HG02938 (cell line): ENCODE measurements around the gene RETREG3.
"Not testable (repeated sequence)": the region's sequence is repeated elsewhere in the genome, so short reads cannot be mapped to it uniquely, and the experiment has no call there.

ENCODE experiments used
- ATAC-seq: cut with Tn5 transposase; IDR thresholded peaks from one replicate; pipeline ENCODE4 v1.9.1; 2021; ENCODE audit warnings: mild to moderate bottlenecking, moderate library complexity; ENCODE audit not compliant: unreplicated experiment

Gene RETREG3

GRCh38 chr17:42573095-42573494, 36.1 kb downstream of the RETREG3 start:
- ATAC-seq = no peak

- no peak for ATAC-seq
These were observed 37.5 kb downstream of the RETREG3 start for GRCh38 chr17:42571435-42572225.

- no peak for ATAC-seq
These were observed 40.6 kb downstream of the RETREG3 start for GRCh38 chr17:42568341-42569111.

DNA sequence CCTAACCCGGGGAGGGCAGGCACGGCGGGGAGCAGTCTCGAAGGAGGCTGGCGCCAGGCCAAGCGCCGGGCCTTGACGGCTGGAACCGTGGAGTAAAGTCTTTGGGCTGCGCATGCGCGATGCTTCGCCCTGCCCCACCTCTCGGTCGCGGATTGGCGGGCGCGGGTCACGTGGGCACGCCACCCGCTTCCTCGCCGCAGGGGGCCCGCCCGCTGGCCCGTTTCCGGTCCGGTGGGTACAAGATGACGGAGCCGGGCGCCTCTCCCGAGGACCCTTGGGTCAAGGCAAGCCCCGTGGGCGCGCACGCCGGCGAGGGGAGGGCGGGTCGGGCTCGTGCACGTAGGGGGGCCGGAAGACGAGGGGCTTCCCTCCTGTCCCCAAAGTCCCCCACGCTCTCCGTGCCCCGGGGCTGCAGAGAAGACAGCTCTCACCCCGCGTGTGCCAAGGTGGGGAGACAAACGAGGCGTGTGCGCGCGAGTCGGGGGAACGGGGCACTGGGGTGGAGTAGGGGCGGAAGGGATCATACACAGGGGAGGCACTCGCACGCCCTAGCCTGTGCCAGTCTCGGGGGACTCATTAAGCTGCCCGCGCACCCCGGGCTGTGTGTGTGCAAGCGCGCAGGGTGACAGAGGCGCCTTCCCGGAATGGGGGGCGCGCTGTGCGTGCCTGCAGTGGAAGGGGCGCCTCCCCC, 42.1 kb downstream of the RETREG3 start, which contains the start of gene MLX:
MLX (plus strand) TSS at position 218 of the 691 bp plus-strand sequence; CDS start at position 243, 25 bp downstream.
- ATAC-seq = peak; percentile 49

DNA sequence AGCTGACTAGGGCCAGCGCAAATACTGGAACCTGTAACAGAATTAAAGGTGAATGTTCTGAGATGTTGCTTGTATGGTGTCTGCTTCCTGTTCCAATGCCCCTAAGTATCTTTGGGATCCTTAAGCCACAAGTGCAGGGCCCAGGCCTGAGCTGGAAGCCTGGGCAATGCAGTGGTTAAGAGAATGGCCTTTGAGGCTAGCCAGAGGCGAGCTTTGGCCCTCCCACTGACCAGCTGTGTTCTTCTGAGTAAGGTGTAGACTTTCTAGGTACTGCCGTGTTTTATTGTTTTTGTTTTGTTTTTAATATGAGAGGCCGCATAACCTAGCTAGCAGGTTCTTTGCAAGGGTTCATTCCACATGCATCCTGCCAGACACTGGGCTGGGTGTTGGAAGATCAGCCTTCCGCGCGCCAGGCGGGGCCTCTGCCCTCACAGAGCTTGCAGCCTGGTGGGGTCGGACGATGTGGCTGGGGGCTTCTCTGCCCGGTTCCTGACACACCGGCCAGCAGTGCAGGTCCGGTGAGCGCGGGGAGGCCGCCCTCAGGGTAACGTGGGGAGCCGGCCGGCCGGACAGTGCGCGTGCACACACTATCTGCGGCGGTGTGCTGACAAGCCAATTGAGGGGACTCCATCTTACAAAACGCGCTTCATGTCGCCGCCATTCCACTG, 42.8 kb downstream of the RETREG3 start:
- ATAC-seq = no peak

DNA sequence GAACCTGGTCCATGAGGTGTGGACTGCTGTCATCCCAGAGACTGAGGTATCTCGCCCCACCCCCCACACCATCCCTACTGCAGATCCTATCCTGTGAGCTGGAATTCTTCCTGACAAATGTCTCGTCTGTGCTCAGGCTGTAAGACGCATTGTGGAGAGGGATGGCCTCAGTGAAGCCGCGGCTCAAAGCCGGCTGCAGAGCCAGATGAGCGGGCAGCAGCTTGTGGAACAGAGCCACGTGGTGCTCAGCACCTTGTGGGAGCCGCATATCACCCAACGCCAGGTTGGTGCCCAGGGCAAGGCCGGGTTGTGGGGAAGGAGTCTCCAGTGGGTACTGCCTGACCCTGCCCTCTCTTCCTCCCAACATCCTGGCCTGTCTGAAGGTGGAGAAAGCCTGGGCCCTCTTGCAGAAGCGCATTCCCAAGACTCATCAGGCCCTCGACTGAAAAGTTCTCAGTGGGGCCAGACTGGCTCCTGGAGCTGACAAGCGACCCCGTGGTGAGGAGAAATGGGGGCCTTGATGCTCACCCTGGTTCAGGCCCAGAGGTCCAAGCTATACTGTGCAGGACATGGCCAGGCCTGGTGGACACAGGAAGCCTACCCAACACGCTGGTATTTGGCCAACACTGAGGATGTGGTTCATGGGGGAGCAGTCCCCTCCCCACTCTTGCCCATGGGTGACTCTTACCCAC, 43.5 kb downstream of the RETREG3 start:
- ATAC-seq = no peak

DNA sequence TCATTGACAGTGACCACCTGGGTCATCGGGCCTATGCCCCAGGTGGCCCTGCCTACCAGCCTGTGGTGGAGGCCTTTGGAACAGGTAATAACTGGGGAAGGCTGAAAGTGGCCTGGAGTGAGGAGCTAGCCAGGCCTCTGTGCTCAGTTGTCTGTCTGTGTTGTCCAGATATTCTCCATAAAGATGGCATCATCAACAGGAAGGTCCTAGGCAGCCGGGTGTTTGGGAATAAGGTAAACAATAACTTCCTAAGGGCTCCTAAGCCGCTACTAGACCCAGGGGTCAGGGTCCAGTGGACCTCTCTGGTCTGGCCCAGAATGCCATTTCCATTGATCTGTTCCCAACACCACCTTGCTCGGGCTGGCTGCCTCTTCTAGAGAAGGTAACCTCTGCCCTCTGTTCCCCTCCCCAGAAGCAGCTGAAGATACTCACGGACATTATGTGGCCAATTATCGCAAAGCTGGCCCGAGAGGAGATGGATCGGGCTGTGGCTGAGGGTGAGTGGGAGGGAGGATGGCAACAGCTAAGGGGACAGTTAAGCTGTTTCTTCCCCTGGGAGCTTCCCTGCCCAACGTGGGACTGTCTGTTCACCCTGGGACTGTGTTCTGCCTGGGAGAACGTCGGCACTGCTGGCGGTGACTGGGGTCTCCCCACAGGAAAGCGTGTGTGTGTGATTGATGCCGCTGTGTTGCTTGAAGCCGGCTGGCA, 44.2 kb downstream of the RETREG3 start:
- no peak for ATAC-seq

DNA sequence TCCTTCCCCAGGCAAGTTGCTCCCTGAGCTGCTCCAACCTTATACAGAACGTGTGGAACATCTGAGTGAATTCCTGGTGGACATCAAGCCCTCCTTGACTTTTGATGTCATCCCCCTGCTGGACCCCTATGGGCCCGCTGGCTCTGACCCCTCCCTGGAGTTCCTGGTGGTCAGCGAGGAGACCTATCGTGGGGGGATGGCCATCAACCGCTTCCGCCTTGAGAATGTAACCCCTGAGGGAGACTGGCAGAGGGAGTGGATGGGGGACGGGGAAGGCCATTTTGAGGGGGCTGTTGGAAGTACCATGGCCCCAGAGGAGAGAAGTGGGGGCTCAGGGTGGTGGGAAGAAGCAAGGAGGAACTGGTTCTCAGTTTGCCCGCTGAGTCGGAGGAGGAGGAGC, 45.2 kb downstream of the RETREG3 start:
- no peak for ATAC-seq

GRCh38 chr17:42563543-42563942, 45.6 kb downstream of the RETREG3 start:
- ATAC-seq = no peak

GRCh38 chr17:42563143-42563509, 46.0 kb downstream of the RETREG3 start:
- ATAC-seq = no peak

DNA sequence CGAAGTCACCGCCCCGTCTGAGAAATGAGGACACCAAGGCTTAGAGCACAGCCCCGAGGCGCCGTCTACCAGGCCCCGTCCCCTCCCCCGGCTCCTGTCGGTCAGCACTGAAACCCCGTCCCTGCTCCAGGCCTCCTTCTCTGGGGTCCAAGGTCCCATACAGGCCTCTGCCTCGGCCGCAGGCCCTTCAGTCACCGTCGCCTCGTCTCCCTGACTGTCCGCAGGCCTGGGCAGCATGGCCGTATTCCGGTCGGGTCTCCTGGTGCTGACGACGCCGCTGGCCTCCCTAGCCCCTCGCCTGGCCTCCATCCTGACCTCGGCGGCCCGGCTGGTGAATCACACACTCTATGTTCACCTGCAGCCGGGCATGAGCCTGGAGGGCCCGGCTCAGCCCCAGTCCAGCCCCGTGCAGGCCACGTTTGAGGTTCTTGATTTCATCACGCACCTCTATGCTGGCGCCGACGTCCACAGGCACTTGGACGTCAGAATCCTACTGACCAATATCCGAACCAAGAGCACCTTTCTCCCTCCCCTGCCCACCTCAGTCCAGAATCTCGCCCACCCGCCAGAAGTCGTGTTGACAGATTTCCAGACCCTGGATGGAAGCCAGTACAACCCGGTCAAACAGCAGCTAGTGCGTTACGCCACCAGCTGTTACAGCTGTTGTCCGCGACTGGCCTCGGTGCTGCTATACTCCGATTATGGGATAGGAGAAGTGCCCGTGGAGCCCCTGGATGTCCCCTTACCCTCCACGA, 46.6 kb downstream of the RETREG3 start:
- ATAC-seq = no peak

DNA sequence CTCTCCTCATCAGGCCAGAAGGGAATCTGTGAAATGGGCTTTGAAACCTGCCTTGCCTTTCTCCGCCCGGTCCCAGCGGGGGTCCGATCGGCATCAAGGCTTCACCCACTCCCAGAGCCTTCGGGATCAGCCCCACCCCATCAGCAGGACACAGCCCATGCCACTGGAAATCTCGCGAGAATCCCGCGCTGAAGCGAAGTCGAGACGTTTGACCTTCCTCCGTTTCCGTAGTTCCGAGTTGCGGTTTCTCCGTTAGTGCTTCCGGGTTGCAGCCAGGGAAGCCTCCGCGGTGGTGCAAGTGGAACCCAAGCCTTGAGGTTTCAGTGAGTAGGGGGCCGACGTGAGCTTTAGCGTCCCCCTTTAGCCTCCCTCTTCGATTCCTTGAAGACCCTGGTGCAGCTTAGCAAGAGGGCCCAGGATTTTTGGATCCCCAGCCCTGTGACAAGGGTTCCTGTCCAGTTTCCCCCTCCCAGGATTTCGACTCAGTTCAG, 47.2 kb downstream of the RETREG3 start, which contains the start of gene COASY:
COASY (plus strand) TSS at position 252 of the 491 bp plus-strand sequence. CDS start 475 bp downstream, outside the sequence.
- ATAC-seq = no peak

GRCh38 chr17:42560246-42560645, 48.9 kb downstream of the RETREG3 start:
- ATAC-seq = no peak

- no peak for ATAC-seq
These were observed 50.1 kb downstream of the RETREG3 start for GRCh38 chr17:42559075-42559474.

- not testable (repeated sequence) for ATAC-seq
These were observed 53.1 kb downstream of the RETREG3 start for GRCh38 chr17:42555961-42556617.

- no peak for ATAC-seq
These were observed 54.0 kb downstream of the RETREG3 start for GRCh38 chr17:42555122-42555622.

- peak; percentile 69 for ATAC-seq
These were observed 54.7 kb downstream of the RETREG3 start for GRCh38 chr17:42554250-42555121.
